GM12872 (cell line): Measurements from ENCODE around the gene TMBIM6.

Experiments used
- CTCF ChIP-seq: IDR thresholded peaks from 3 replicates; pipeline ENCODE4 v1.5.1; 2011; ENCODE audit warnings: low read depth, mild to moderate bottlenecking, low read length, moderate library complexity; ENCODE audit not compliant: insufficient read depth

TMBIM6 gene

DNA sequence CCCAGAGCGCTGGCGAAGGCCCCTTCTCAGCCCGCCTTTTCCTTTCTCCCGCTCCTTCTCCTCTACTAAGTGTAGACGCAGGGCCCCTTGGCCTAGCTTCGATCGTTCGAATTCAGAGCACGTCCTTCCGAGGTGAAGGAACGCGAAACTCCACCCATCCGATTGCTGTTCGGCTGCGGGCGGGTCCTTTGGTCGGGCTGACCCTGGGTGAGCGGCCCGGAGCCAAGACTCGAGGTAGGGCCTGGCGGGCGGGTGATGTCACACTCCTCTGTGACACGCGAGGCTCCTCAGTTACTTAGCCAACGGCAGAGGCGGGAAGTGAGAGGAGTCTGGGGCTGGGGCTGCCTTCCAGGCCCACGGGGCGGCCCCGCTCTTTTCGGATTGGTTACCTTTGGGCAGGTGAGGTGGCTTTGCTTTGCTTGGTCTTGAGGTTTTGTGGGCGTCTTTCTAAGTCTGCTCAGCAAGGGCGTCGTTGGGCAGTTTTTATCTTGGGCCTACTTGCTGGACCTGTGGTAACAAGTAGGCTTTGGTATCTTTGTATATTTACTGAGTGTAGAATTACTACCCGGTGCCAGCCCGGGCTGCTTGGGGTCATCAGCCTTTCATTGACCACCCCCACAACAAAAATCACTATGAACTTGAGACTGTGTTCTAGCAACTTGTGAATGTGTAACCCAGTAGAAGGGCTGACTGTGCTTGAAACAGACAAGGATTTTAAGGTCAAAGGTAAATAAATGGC, 694 bp downstream of the TMBIM6 start:
- TF ChIP-seq CTCF, result no peak

GRCh38 chr12:49744363-49744885, 3.1 kb downstream of the TMBIM6 start:
- TF ChIP-seq CTCF, result no peak

- TF ChIP-seq CTCF, result no peak
Observed at GRCh38 chr12:49748306-49748705, 6.9 kb downstream of the TMBIM6 start.

- TF ChIP-seq CTCF, result no peak
Observed at GRCh38 chr12:49748800-49749199, 7.4 kb downstream of the TMBIM6 start.

GRCh38 chr12:49750027-49750995, 9.0 kb downstream of the TMBIM6 start:
- TF ChIP-seq CTCF, result no peak

- TF ChIP-seq CTCF, result no peak
Observed at GRCh38 chr12:49750996-49751393, 9.6 kb downstream of the TMBIM6 start.
